Measurements from ENCODE around the gene P3H2. TPM values are rescaled to one million over a fixed set of nuclear protein-coding genes. Genes with fewer than 3 reads are reported as not detected.

P3H2 gene
- total RNA-seq (2012; rRNA removed) = 54.7 and 74.4 TPM in 2 replicates
- 54.9 and 64.3 TPM in 2 replicates for polyA plus RNA-seq (2012; rRNA removed)
- 23.4 and 32.0 TPM in 2 replicates for polyA plus RNA-seq (2012; cell fraction: cytosol; rRNA removed)
- polyA plus RNA-seq (2012; cell fraction: nucleus; rRNA removed; ENCODE audit: low replicate concordance) = 20.0 and 59.7 TPM in 2 replicates
- Bru-seq, nascent RNA = percentile 92 among the genes with signal in this experiment
- BruChase-seq, experiment 1, labeled RNA remaining after a 6-hour chase = percentile 62 among the genes with signal in this experiment
- BruChase-seq, experiment 2, labeled RNA remaining after a 2-hour chase = percentile 67 among the genes with signal in this experiment
- long read RNA-seq, transcript P3H2-201 (15 exons, 3,509 nt) = major isoform, 250 of 271 reads
- long read RNA-seq, partial matches to known transcripts = 8 of 271 reads
- long read RNA-seq, other reads (novel, unspliced or antisense) = 12 of 271 reads

- Histone ChIP-seq H4K5ac (ENCODE audit: low read depth, low read length) (peak within 1 kb of the TSS; percentile 63; the same call in 1 of the 2 replicates), H3K4ac (ENCODE audit: low read depth, low read length) (peak within 1 kb of the TSS; percentile 73), H2BK120ac (ENCODE audit: low read depth, low read length) (peak within 1 kb of the TSS; percentile 80), H3K18ac (ENCODE audit: low read depth, low read length) (peak within 1 kb of the TSS; percentile 74; the same call in 1 of the 2 replicates), H3K4me3 (ENCODE audit: insufficient read depth, low read depth, low read length) (peak within 1 kb of the TSS; percentile 86), H2AK5ac (ENCODE audit: low read depth, low read length) (peak within 1 kb of the TSS; percentile 80), H4K91ac (ENCODE audit: insufficient read depth, low read depth, low read length) (peak within 1 kb of the TSS; percentile 56), H2AFZ (replicated peaks; ENCODE audit: low read length, poor library complexity) (peak within 1 kb of the TSS; percentile 92), H3K56ac (ENCODE audit: extremely low read depth, insufficient read depth, low read length) (peak within 1 kb of the TSS; percentile 76; the same call in 1 of the 2 replicates), H4K8ac (ENCODE audit: low read depth in 2 of 2, low read length in 2 of 2) (peak within 1 kb of the TSS; percentile 37 to 69; a peak in 2 of 4 replicates), H3K4me1 (ENCODE audit: control insufficient read depth, insufficient read depth, low read length) (peaks cover 15% of the 10 kb centered on the region), H3K23ac (ENCODE audit: low read depth, low read length) (peak within 1 kb of the TSS; percentile 90), H3K27me3 (ENCODE audit: control insufficient read depth, insufficient read depth, low read length) (no peaks in the 10 kb centered on the region), H3K27ac (ENCODE audit: insufficient read depth, low read length) (peak within 1 kb of the TSS; percentile 66), H3K9me3 (ENCODE audit: control insufficient read depth, insufficient read depth, low read length) (no peaks in the 10 kb centered on the region), H2BK15ac (ENCODE audit: low read depth, low read length) (peak within 1 kb of the TSS; percentile 59; the same call in 2 of the 3 replicates), H3K4me2 (ENCODE audit: low read depth, low read length) (peak within 1 kb of the TSS; percentile 98), H2AK9ac (replicated peaks; ENCODE audit: low read depth, low read length, poor library complexity) (peak within 1 kb of the TSS; percentile 25), H2BK5ac (ENCODE audit: low read depth, low read length, poor library complexity, severe bottlenecking) (peak within 1 kb of the TSS; percentile 83), H3K9ac (ENCODE audit: low read depth, low read length) (peak within 1 kb of the TSS; percentile 73), H3K36me3 (ENCODE audit: control insufficient read depth, insufficient read depth, low read length) (no peaks in the 10 kb centered on the region), H3K9me1 (ENCODE audit: insufficient read depth, low read length) (peaks cover 11% of the 10 kb centered on the region), H2BK20ac (ENCODE audit: low read depth, low read length) (peak within 1 kb of the TSS; percentile 67), H3K79me1 (ENCODE audit: low read depth in 1 of 2, low read length in 2 of 2) (peaks cover 8 to 50% of the 10 kb centered on the region in 2 experiments; a peak in 3 of 4 replicates), H4K20me1 (ENCODE audit: insufficient read depth, low read length) (peaks cover 16% of the 10 kb centered on the region; the same call in 1 of the 2 replicates), H3K14ac (replicated peaks; ENCODE audit: low read depth, low read length) (peak within 1 kb of the TSS; percentile 80)
- no TSS peak for BruUV-seq (replicated peaks)
- ChIA-PET POLR2A (ENCODE audit: unreplicated experiment) (interaction anchor here (1.1 kb wide), 1 partner anchor 75 kb away, joined by 8 read pairs; no protein-coding TSS in a partner anchor), CTCF (interaction anchor here (0.6 to 1.6 kb wide), 11 partner anchors 10 to 225 kb away, joined by 3 to 6 read pairs (median 3); no protein-coding TSS in a partner anchor)
- DNase-seq (peak; percentile 93), ATAC-seq (ENCODE audit: low read depth) (peak; percentile 94)
- TF ChIP-seq RAD21 (IDR thresholded peaks at IDR 0.05; ENCODE audit: low read length) = peak; percentile 75
- TF ChIP-seq CHD1 (IDR thresholded peaks at IDR 0.05; ENCODE audit: low read depth, low read length) = no peak
- TF ChIP-seq CTCF (conservative IDR thresholded peaks at IDR 0.05; ENCODE audit: low read depth, low read length) = peak; percentile 70
- peak; percentile 59 for TF ChIP-seq SMC3 (IDR thresholded peaks at IDR 0.05; ENCODE audit: low read depth, low read length)
- TF ChIP-seq ELK1 (IDR thresholded peaks at IDR 0.05; ENCODE audit: borderline replicate concordance, low read depth, low read length) = no peak
- peak; percentile 50; the same call in 1 of the 2 replicates for TF ChIP-seq MAZ (IDR thresholded peaks at IDR 0.05; ENCODE audit: borderline replicate concordance, low read depth, low read length)
- TF ChIP-seq MXI1 (IDR thresholded peaks at IDR 0.05; ENCODE audit: borderline replicate concordance, low read depth, low read length) = no peak; the same call in 1 of the 2 replicates
- no peak for TF ChIP-seq MAFK (IDR thresholded peaks at IDR 0.05; ENCODE audit: low read depth, low read length)
- peak; percentile 86 for TF ChIP-seq POLR2A (IDR thresholded peaks at IDR 0.05; ENCODE audit: low read depth, low read length)
- dilution Hi-C loops (cut with HindIII; ENCODE audit: low sequenced_read_pairs, unreplicated experiment) (no loop called here), intact Hi-C loops (cut with micrococcal nuclease) (loop anchor here (1.0 to 5.0 kb wide), 6 partner anchors 44 to 302 kb away; no protein-coding TSS in a partner anchor), in situ Hi-C loops (cut with MboI; ENCODE audit: low sequenced_read_pairs) (no loop called here)
- WGBS, 2 experiments (ENCODE audit: extremely low coverage in 2 of 2, insufficient read length in 1 of 2) = 1% methylated on average over 66 of the region's 100 CpGs; no CpG with 5 or more reads in 1 of the 2 experiments
Measured at GRCh38 chr3:190120269-190121060, at the start of gene P3H2. P3H2 (minus strand) TSS chr3:190120897; CDS start chr3:190120731, 166 bp downstream.

All from IMR-90 (cell line).